22Rv1 (cell line): ENCODE results near the gene MTFR1L.

Experiments used
- ZFX ChIP-seq: fragments of 450-650 bp; IDR thresholded peaks from 2 replicates; pipeline ENCODE4 v1.6.1; 2017; ENCODE audit warnings: antibody characterized with exemption, borderline replicate concordance
- TF ChIP-seq, protein P1 (sequence below): fragments of 450-650 bp; IDR thresholded peaks from 2 replicates; pipeline ENCODE4 v1.5.1; 2017; ENCODE audit warnings: mild to moderate bottlenecking

DNA sequence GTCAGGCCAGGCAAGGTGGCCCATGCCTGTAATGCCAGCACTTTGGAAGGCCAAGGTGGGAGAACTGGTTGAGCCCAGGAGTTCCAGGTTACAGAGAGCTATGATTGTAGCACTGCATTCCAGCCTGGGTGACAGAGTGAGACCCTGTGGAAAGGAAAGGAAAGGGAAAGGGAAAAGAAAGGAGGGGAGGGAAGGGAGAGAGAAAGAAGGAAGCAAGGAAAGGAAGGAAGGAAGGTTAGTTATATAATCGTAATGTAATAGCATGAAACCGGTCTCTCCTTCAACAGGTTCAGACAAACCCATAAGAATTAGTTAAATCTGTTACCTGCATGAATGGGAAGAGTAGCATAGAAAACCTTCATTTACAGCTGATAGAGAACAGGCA, 56.9 kb downstream of the MTFR1L start:
- TF ChIP-seq, protein P1, sequence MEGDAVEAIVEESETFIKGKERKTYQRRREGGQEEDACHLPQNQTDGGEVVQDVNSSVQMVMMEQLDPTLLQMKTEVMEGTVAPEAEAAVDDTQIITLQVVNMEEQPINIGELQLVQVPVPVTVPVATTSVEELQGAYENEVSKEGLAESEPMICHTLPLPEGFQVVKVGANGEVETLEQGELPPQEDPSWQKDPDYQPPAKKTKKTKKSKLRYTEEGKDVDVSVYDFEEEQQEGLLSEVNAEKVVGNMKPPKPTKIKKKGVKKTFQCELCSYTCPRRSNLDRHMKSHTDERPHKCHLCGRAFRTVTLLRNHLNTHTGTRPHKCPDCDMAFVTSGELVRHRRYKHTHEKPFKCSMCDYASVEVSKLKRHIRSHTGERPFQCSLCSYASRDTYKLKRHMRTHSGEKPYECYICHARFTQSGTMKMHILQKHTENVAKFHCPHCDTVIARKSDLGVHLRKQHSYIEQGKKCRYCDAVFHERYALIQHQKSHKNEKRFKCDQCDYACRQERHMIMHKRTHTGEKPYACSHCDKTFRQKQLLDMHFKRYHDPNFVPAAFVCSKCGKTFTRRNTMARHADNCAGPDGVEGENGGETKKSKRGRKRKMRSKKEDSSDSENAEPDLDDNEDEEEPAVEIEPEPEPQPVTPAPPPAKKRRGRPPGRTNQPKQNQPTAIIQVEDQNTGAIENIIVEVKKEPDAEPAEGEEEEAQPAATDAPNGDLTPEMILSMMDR = no peak
- no peak for TF ChIP-seq ZFX
